GM21360 (cell line): Measurements from ENCODE around the gene ENAH.

ENCODE experiments used
- ATAC-seq: cut with Tn5 transposase; IDR thresholded peaks from one replicate; pipeline ENCODE4 v1.9.1; 2021; ENCODE audit warnings: mild to moderate bottlenecking, moderate library complexity; ENCODE audit not compliant: unreplicated experiment

Gene ENAH

DNA sequence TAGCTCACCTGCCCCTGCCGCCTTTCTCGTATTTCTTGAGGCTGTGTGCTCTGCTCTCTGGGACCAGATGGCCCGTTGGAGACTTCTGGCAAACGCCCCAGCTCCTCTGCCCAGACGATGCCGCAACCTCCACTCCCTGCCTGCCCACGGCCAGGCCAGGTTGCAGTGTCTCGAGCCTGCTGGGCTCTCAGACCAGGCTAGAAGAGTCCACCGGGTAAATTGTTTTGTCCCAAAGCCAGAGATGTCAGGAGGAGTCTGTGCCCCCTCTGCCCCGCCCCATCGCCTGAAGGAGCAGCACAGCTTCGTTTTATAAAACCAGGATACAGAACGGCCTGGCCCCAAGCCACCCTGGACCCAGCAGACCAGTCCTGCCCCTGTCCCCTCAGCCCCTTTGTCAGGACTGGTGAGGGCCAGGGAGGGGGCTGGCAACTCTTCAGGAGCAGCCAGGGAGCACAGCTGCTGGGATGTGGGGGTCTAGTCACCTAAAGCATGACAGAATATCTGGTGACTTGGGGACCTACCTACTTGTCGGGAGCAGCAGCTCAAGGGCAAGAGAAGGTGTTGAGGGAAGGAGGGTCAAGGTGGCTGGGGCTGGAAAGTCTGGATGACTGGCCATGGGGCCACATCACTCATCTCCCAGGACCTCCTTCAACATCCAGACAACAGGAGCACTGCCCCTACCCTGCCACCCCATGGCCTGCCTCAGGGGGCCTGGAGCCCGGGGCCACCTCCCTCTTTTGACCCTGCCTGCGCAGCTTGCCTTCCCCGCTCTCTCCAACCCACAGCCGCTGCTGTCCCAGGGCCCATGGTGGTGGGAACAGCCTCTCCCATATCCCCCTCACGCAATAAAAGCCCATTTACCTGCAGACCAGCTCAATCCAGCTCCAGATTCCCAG lies 191.1 kb downstream of the ENAH start:
- no peak for ATAC-seq

- no peak for ATAC-seq
These were observed 192.0 kb downstream of the ENAH start for GRCh38 chr1:225460737-225461532.

DNA sequence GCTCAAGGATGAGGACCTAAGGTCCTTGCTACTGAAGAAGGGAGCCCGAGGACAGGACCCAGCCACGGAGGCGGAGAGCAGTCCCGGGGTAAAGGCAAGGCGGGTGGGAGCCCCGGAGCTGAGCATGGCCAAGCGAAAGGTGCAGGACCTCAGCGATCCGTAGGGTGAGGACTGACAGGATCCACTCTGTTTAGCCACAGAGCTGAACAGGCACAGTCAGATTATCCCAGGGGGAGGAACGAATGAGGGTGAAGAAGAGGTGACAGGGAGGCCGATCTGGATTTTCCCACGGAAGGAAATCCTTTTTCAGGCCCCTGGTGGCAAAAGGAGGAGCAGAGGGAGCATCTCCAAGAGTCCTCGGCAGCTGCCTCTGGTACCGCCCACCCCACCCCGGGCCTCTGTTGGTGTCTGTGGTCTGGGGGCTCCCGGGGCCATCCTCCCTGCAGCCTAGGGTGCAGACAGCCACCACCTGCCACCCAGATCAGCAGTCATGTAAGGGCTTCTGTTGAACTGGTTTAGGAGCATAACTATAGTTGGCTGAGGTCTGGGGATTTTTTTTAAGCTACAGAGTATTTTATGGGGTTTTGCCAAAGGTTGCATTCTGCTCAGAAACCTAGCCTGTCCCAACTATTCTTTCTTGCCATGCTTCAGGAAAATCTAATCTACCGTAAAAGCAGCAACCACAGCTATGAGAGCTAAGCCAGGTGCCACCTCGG lies 192.7 kb downstream of the ENAH start:
- no peak for ATAC-seq

- ATAC-seq, result no peak
These were observed 194.7 kb downstream of the ENAH start for GRCh38 chr1:225458222-225458631.

DNA sequence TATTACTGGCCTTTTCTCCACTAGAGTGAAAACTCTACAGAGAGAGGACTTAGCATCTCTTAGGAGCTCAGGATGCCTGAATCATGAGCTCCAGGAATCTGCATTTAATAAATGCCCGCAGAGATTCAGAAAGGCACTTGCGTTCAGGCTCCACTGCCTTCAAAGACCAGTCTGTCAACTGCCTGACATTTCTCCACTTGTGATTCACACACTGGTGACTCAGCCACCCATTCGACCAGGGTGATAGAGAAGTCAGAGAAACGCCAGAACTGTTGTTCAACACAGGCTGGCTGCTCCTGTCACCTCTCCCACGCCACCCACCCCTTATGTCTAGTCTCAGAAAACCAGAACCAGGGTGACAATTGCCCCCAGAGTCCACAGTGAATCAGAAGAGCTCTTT lies 198.2 kb downstream of the ENAH start:
- ATAC-seq, result no peak

GRCh38 chr1:225453797-225454648 lies 198.9 kb downstream of the ENAH start:
- no peak for ATAC-seq

DNA sequence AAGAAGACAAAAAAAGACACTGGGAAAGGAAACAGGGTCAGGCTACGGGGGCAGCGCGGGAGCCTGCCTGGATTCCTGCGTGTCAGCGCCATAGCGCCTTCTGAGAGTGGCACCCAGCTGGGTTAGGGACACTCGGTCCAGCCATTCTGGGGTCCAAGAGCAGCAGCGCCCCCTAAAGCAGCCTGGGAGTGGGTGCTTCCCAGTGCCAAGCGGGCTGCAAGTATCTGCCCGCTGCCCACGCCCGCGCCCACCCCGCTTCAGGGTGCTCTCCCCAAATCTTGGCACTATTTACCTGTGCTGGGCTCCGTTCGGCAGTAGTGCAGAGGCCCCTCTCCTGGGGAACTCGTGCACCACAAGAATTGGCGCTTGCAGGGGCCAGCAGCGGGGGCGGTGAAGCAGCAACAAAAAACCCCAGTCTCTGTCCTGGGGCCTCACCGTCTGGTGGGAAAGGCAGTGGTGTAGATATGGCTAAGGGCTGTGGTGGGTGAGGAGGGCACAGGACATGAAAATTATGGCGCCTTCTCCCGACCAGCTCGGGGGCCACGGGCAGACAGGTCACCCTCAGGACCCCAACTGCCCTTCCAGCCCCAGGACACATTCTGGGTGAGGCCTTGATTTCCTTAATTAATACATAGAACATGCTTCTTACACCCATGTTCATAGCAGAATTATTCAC lies 200.9 kb downstream of the ENAH start:
- ATAC-seq, result no peak

- no peak for ATAC-seq
These were observed 201.6 kb downstream of the ENAH start for GRCh38 chr1:225451340-225451739.

DNA sequence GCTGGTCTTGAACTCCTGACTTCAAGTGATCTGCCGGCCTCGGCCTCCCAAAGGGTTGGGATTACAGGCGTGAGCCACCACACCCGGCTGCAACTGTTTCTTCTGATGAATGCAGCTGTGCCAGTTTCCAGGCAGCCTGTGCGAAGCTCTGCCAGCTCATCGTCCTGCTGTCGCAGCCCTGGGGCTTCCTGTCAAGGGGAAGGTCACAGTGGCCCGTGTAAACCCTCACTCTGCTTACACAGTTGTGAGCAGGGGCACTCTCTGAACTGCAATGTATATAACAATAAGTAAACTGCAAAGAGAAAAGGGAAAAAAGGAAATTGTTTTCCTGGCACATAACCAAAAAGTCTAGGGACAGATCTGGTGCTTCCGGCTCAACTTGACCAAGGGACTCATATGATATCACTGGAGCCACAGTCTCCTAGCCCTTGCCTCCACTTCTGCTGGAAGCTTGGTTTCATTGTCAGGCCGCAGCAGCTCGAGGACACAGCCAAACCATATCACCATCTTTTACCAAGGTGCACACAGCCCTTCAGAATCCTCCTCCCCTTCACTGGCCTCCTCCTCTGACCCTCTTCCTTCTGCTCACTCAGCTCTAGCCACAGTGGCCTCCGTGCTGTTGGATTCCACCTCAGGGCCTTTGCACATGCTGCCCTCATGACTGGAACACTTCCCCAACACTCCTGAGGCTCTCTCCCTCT lies 202.3 kb downstream of the ENAH start:
- no peak for ATAC-seq

DNA sequence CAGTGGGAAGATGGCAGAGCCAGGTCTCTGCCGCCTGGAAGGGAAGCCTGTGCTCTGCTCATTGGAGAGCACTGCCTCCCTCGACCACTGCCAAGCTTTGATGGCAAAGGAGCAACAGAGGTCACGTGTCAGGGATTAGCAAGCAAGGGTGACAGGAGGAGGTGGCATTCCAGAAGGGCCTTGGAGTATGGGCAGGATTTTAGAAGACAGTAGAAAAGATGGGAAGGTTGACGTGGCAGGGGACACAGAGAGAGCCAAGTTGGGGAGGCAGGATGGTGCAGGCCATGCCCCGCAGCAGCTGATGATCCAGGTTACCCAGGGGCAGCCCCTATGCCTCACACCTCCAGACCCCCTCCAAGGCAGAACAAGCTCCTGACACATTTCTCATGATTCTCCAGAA lies 203.1 kb downstream of the ENAH start:
- no peak for ATAC-seq

DNA sequence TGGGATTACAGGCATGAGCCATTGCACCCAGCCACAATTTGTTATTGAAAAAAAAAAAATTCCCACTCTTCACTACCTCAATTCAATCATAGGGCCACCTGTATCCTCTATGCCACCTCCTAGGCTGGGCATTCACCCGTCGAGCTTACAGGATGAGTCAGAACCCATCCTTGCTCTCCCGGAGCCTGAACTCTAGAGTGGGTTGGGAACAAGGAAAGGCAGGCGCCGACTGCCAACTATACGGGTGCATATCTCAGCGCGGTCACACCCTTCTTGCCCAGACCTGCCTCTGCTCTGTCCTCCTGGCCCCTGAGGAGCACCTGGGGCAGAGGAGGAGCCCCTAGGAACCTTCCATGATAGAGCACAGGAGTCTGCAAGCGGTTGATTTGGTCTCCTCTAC lies 203.7 kb downstream of the ENAH start:
- no peak for ATAC-seq

DNA sequence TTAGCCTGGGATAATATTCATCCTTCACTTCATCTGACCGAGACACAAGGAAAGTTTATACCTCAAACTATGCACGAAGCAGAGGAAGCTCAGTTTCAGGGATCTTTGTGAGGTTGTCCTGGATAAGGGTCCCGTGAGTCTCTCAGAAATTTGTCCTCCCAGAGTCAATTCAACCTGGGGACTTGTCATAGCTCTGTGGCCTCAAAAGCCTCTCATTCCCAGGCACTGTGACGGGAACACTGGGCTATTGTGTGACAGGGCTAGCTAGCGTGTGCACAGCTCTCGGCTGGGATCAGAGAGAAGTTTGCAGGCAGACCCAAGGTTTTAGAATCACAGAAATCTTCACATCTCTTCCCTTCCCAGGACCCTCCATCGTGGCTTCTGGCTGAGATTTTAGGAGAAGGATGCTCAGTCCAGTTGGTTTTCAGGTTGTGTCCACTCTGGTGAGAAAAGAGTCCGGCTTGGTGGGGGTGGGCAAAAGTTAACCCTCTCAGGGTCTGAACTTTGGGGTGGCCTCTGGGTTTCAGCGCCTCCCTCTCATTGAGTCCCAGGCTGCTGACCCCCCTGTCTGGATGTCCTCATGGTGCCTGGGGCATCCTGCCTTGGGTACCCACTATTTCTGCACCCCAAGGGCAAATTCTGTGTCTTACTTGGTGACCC lies 204.6 kb downstream of the ENAH start:
- no peak for ATAC-seq

GRCh38 chr1:225447650-225448089 lies 205.3 kb downstream of the ENAH start:
- ATAC-seq, result no peak

- no peak for ATAC-seq
These were observed 205.8 kb downstream of the ENAH start for GRCh38 chr1:225446981-225447615.

GRCh38 chr1:225446595-225446960 lies 206.3 kb downstream of the ENAH start:
- ATAC-seq, result no peak

DNA sequence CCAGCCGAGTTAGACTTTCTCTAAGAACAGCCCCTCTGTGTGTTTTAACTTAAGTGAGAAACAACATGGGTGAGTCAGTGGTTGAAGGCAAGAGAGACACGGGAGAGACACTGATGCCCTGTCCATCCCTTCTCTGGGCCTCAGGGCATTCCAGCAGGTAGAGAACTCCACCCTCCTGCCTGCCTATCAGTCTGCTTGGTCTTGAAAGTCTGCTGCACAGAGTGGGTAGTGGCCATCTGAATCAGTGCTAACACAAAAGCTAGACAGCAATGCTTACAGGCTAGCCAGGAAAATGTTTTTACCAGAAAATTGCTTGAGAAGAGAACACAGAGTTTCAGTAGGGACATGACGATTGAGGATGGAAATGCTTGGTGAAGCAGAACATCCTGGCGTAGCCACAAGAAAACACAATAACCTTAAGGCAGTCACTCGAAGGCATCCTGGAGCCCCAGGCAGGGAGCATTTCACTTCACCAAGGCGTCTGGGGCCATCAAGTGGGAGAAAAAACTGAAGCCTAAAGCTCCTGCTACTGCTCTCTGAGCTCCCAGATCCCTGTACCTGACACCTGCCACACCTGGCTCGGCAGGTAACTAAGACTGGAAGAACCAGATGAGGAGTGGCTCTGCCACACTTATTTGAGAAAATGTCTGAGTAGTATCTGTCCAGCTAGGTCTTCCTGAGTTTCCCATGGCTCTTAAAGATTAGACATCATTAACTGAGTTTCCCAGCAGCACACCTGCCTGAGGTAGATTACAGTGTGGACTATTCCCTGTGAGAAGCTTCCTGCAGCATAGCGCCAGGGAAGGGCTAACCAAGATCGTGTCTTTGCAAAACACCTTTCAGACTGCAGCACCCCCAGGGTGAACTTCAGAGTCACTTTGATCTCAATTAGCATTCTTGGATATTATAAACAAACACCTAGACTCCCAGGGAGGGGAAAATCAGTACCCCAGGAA lies 207.0 kb downstream of the ENAH start:
- ATAC-seq, result no peak

- no peak for ATAC-seq
These were observed 210.8 kb downstream of the ENAH start for GRCh38 chr1:225442123-225442505.
